HEK293 (cell line): Measurements from ENCODE around the gene LLGL1.
A peak's percentile ranks its signal among the peaks of the same experiment; 100 is the strongest.

Experiments used
- CTCF ChIA-PET: fragments of 350-600 bp; formaldehyde crosslinking; extraction: SDS; loops from one replicate; lab custom pipeline; 2021; ENCODE audit warnings: antibody characterized with exemption; lab: Yijun Ruan, JAX
- POLR2A ChIA-PET: fragments of 300-600 bp; formaldehyde crosslinking; extraction: SDS; loops from one replicate; lab custom pipeline; 2020; ENCODE audit warnings: antibody characterized with exemption, inconsistent platforms; lab: Yijun Ruan, JAX
- H3K27ac ChIP-seq: fragments of 200-500 bp; sonication (Bioruptor generic); 2 replicates; pipeline ENCODE4 v1.5.1; 2014; ENCODE audit warnings: low read depth, low read length, control low read depth, inconsistent platforms; ENCODE audit errors: extremely low read depth
- H3K36me3 ChIP-seq, 2 experiments: fragments of 200-500 bp in 1 of 2; sonication (Bioruptor generic) in 1 of 2; 1 replicate in 1 of 2; 2 replicates in 1 of 2; pipeline ENCODE4 v1.5.1; 2014 to 2017; ENCODE audit warnings: inconsistent platforms in 2 of 2, low read length in 2 of 2; ENCODE audit not compliant: control insufficient read depth in 2 of 2, insufficient read depth in 1 of 2
- H3K4me1 ChIP-seq: fragments of 200-500 bp; sonication (Bioruptor generic); 2 replicates; pipeline ENCODE4 v1.5.1; 2014; ENCODE audit warnings: mild to moderate bottlenecking, low read length, inconsistent platforms; ENCODE audit not compliant: control insufficient read depth, insufficient read depth
- H3K4me3 ChIP-seq: 2 replicates; pipeline ENCODE4 v1.5.1; 2011; ENCODE audit warnings: low read depth, mild to moderate bottlenecking, control low read depth, low read length, moderate library complexity
- H3K9me3 ChIP-seq: fragments of 200-500 bp; sonication (Bioruptor generic); 2 replicates; pipeline ENCODE4 v1.5.1; 2014; ENCODE audit warnings: low read depth, low read length, inconsistent platforms; ENCODE audit not compliant: control insufficient read depth, insufficient read depth
- BCL11B ChIP-seq: fragments of 450-650 bp; formaldehyde crosslinking; IDR thresholded peaks from 2 replicates; pipeline ENCODE4 v1.5.1; 2016; ENCODE audit warnings: low read depth, missing biosample characterization, missing genetic modification characterization
- GLI4 ChIP-seq: fragments of 450-650 bp; formaldehyde crosslinking; IDR thresholded peaks from 2 replicates; pipeline ENCODE4 v1.5.1; 2016; ENCODE audit warnings: missing biosample characterization, missing genetic modification characterization
- GLIS2 ChIP-seq: fragments of 450-650 bp; formaldehyde crosslinking; IDR thresholded peaks from 2 replicates; pipeline ENCODE4 v1.5.1; 2016; ENCODE audit warnings: missing biosample characterization, missing genetic modification characterization
- HOXC10 ChIP-seq: sonication (generic); formaldehyde crosslinking; IDR thresholded peaks from 2 replicates; pipeline ENCODE4 v1.8.1; 2023; ENCODE audit warnings: mild to moderate bottlenecking, missing genetic modification reagents
- SCRT1 ChIP-seq: fragments of 450-650 bp; formaldehyde crosslinking; IDR thresholded peaks from 2 replicates; pipeline ENCODE4 v1.5.1; 2016; ENCODE audit warnings: missing biosample characterization, missing genetic modification characterization, borderline replicate concordance
- SCRT2 ChIP-seq: fragments of 450-650 bp; formaldehyde crosslinking; IDR thresholded peaks from 2 replicates; pipeline ENCODE4 v1.5.1; 2016; ENCODE audit warnings: missing biosample characterization, missing genetic modification characterization
- SP2 ChIP-seq: fragments of 450-650 bp; formaldehyde crosslinking; IDR thresholded peaks from 2 replicates; pipeline ENCODE4 v1.5.1; 2016; ENCODE audit warnings: missing biosample characterization, missing genetic modification characterization
- YY1 ChIP-seq: fragments of 450-650 bp; formaldehyde crosslinking; IDR thresholded peaks from 2 replicates; pipeline ENCODE4 v1.5.1; 2018; ENCODE audit warnings: missing biosample characterization, missing genetic modification characterization
- ZBTB1 ChIP-seq: fragments of 450-650 bp; formaldehyde crosslinking; IDR thresholded peaks from 2 replicates; pipeline ENCODE4 v1.5.1; 2016; ENCODE audit warnings: missing biosample characterization, missing genetic modification characterization
- ZBTB17 ChIP-seq: fragments of 450-650 bp; formaldehyde crosslinking; IDR thresholded peaks from 2 replicates; pipeline ENCODE4 v1.5.1; 2016; ENCODE audit warnings: missing biosample characterization, missing genetic modification characterization
- ZNF155 ChIP-seq: fragments of 450-650 bp; formaldehyde crosslinking; IDR thresholded peaks from 2 replicates; pipeline ENCODE4 v1.5.1; 2016; ENCODE audit warnings: missing biosample characterization, missing genetic modification characterization
- ZNF221 ChIP-seq: fragments of 450-650 bp; formaldehyde crosslinking; IDR thresholded peaks from 2 replicates; pipeline ENCODE4 v1.5.1; 2017; ENCODE audit warnings: missing biosample characterization, missing genetic modification characterization, borderline replicate concordance
- ZNF248 ChIP-seq: fragments of 450-650 bp; formaldehyde crosslinking; IDR thresholded peaks from 2 replicates; pipeline ENCODE4 v1.5.1; 2017; ENCODE audit warnings: missing biosample characterization, missing genetic modification characterization
- ZNF335 ChIP-seq: fragments of 450-650 bp; formaldehyde crosslinking; conservative IDR thresholded peaks from 2 replicates; pipeline ENCODE4 v1.5.1; 2016; ENCODE audit warnings: missing biosample characterization, missing genetic modification characterization
- ZNF341 ChIP-seq: fragments of 450-650 bp; formaldehyde crosslinking; IDR thresholded peaks from 2 replicates; pipeline ENCODE4; 2016; ENCODE audit warnings: low read depth, missing biosample characterization, missing genetic modification characterization
- ZNF391 ChIP-seq: fragments of 450-650 bp; formaldehyde crosslinking; IDR thresholded peaks from 2 replicates; pipeline ENCODE4 v1.5.1; 2016; ENCODE audit warnings: low read depth, missing biosample characterization, missing genetic modification characterization, borderline replicate concordance
- ZNF501 ChIP-seq: fragments of 450-650 bp; formaldehyde crosslinking; IDR thresholded peaks from 2 replicates; pipeline ENCODE4 v1.5.1; 2016; ENCODE audit warnings: missing biosample characterization, missing genetic modification characterization
- ZNF544 ChIP-seq: fragments of 450-650 bp; formaldehyde crosslinking; IDR thresholded peaks from 2 replicates; pipeline ENCODE4 v1.5.0; 2017; ENCODE audit warnings: missing biosample characterization, missing genetic modification characterization
- ZNF558 ChIP-seq: fragments of 450-650 bp; formaldehyde crosslinking; IDR thresholded peaks from 2 replicates; pipeline ENCODE4 v1.5.1; 2016; ENCODE audit warnings: missing biosample characterization, missing genetic modification characterization
- ZNF585B ChIP-seq: fragments of 450-650 bp; formaldehyde crosslinking; IDR thresholded peaks from 2 replicates; pipeline ENCODE4 v1.5.1; 2016; ENCODE audit warnings: missing biosample characterization, missing genetic modification characterization
- ZNF596 ChIP-seq: fragments of 450-650 bp; IDR thresholded peaks from 2 replicates; pipeline ENCODE4 v1.5.0; 2018; ENCODE audit warnings: missing biosample characterization, mild to moderate bottlenecking, missing genetic modification characterization, moderate library complexity
- ZNF610 ChIP-seq: fragments of 450-650 bp; formaldehyde crosslinking; IDR thresholded peaks from 2 replicates; pipeline ENCODE4 v1.5.1; 2016; ENCODE audit warnings: missing biosample characterization, missing genetic modification characterization, borderline replicate concordance
- ZNF639 ChIP-seq: fragments of 450-650 bp; formaldehyde crosslinking; IDR thresholded peaks from 2 replicates; pipeline ENCODE4 v1.5.1; 2016; ENCODE audit warnings: missing biosample characterization, missing genetic modification characterization
- ZNF654 ChIP-seq: fragments of 450-650 bp; formaldehyde crosslinking; IDR thresholded peaks from 2 replicates; pipeline ENCODE4 v1.5.1; 2016; ENCODE audit warnings: low read depth, missing biosample characterization, missing genetic modification characterization
- ZNF747 ChIP-seq: fragments of 450-650 bp; formaldehyde crosslinking; IDR thresholded peaks from 2 replicates; pipeline ENCODE4 v1.5.1; 2016; ENCODE audit warnings: missing biosample characterization, missing genetic modification characterization
- ZNF792 ChIP-seq: fragments of 450-650 bp; formaldehyde crosslinking; IDR thresholded peaks from 2 replicates; pipeline ENCODE4 v1.5.1; 2016; ENCODE audit warnings: missing biosample characterization, missing genetic modification characterization
- TF ChIP-seq, protein P1 (sequence below): fragments of 450-650 bp; formaldehyde crosslinking; IDR thresholded peaks from 2 replicates; pipeline ENCODE4 v1.5.1; 2017; ENCODE audit warnings: missing biosample characterization, missing genetic modification characterization
- TF ChIP-seq, protein P2 (sequence below): fragments of 450-650 bp; formaldehyde crosslinking; IDR thresholded peaks from 2 replicates; pipeline ENCODE4 v1.5.1; 2016; ENCODE audit warnings: missing biosample characterization, missing genetic modification characterization

Gene LLGL1

DNA sequence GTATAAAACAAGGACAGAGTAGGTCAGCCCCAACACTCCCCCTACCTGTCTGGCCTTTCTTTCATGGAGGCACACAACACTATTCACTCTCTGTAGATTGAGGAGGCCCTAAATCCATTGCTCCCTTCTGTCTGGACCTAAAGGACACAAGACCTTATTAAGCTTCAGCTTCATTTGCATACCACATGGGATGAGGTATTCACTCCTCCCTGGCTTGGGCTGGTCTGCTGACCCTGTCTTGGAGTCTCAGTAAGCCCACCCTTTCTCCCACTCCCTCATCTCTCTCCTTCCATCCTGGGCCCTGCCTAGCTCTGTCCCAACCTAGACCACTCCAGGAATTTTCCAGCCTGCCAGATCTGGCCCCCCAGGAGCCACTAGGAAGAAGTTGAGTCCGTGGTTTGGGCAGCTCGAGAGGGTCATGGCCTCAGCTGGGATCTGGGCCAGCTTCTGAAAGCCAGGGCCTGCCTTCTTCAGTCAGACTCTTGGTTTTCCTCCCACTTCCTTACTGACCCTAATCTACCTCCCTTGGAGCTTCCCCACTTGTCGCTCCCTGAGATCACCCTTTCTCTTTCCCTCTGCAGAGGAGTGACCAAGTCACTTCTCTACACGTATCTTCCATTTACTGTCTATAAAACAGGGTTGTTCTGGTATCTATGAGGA is 6.5 kb upstream of the LLGL1 start:
- Histone ChIP-seq H3K4me1 (no peaks in the 10 kb centered on the region), H3K27ac (no peak overlapping the region), H3K9me3 (no peaks in the 10 kb centered on the region), H3K36me3 (no peaks in the 10 kb centered on the region), H3K4me3 (no peak overlapping the region)
- TF ChIP-seq ZBTB17 (tag by site-specific recombination) (0 out of 2 replicates have a peak, but pooled peaks have one; percentile 31), ZNF501 (tag by site-specific recombination) (no peak), ZBTB1 (tag by site-specific recombination) (no peak), ZNF558 (tag by site-specific recombination) (no peak), SCRT2 (tag by site-specific recombination) (peak; percentile 93), SCRT1 (tag by site-specific recombination) (peak; percentile 72; the same call in 1 of the 2 replicates)
- ChIA-PET CTCF (interaction anchor here (0.5 to 1.8 kb wide), 7 partner anchors 9 to 134 kb away, joined by 3 to 5 read pairs (median 3); partner anchors contain the start of genes SMCR8 and TOP3A), POLR2A (interaction anchor here (0.6 kb wide), 1 partner anchor 483 kb away, joined by 3 read pairs; no protein-coding TSS in a partner anchor)

DNA sequence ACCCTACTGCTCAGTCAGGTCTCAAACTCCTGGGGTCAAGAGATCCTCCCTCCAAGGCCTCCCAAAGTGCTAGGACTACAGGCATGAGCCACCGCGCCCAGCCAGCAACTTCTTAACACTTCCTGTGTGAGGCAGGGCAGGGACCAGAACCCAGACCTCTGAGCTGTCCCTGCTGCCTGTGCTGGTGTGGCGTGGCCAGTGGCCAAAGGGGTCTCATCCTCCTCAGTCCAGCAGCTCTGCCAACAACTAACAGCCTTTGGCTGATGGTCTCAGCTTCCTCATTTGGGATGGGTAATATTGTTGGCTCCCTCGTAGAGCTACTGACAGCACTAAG is 1.4 kb upstream of the LLGL1 start:
- CTCF ChIA-PET = interaction anchor here (0.6 to 1.9 kb wide), 8 partner anchors 9 to 675 kb away, joined by 3 to 7 read pairs (median 3); no protein-coding TSS in a partner anchor
- POLR2A ChIA-PET = interaction anchor here (1.3 kb wide), 1 partner anchor 136 kb away, joined by 3 read pairs; no protein-coding TSS in a partner anchor
- no peaks in the 10 kb centered on the region for H3K9me3 ChIP-seq
- no peaks in the 10 kb centered on the region for H3K36me3 ChIP-seq
- TF ChIP-seq ZNF747 (tag by site-specific recombination) = no peak
- no peak for TF ChIP-seq ZNF155
- TF ChIP-seq ZNF585B (tag by site-specific recombination) = no peak
- TF ChIP-seq ZNF335 (tag by site-specific recombination) = peak; percentile 70
- peaks cover 4% of the 10 kb centered on the region; the same call in 1 of the 2 replicates for H3K4me1 ChIP-seq
- no peak overlapping the region for H3K27ac ChIP-seq
- H3K4me3 ChIP-seq = no peak overlapping the region

GRCh38 chr17:18224387-18225120 is 881 bp upstream of the LLGL1 start:
- Histone ChIP-seq H3K27ac (peak overlapping the region; percentile 0; the same call in 1 of the 2 replicates), H3K4me3 (peak overlapping the region; percentile 37), H3K36me3 (peaks cover 0 to 3% of the 10 kb centered on the region in 2 experiments; a peak in 1 of 3 replicates), H3K9me3 (no peaks in the 10 kb centered on the region), H3K4me1 (peaks cover 4% of the 10 kb centered on the region; the same call in 1 of the 2 replicates)
- CTCF ChIA-PET = interaction anchor here (0.6 to 1.9 kb wide), 5 partner anchors 9 to 675 kb away, joined by 3 to 7 read pairs (median 3); no protein-coding TSS in a partner anchor
- POLR2A ChIA-PET = interaction anchor here (1.3 kb wide), 1 partner anchor 136 kb away, joined by 3 read pairs; no protein-coding TSS in a partner anchor
- TF ChIP-seq ZNF792 (tag by site-specific recombination) (no peak), ZNF610 (no peak), ZNF654 (tag by site-specific recombination) (no peak), ZNF248 (tag by site-specific recombination) (no peak), BCL11B (tag by site-specific recombination) (no peak), ZNF544 (tag by site-specific recombination) (no peak), ZNF341 (peak; percentile 99), ZNF596 (tag by site-specific recombination) (no peak), YY1 (tag by site-specific recombination) (no peak), GLIS2 (tag by site-specific recombination) (peak; percentile 68), HOXC10 (CRISPR knock-in tag) (no peak), GLI4 (tag by site-specific recombination) (no peak), ZNF221 (tag by site-specific recombination) (no peak), SP2 (tag by site-specific recombination) (peak; percentile 35), ZNF639 (tag by site-specific recombination) (no peak), ZNF391 (tag by site-specific recombination) (no peak)
- TF ChIP-seq, protein P1, sequence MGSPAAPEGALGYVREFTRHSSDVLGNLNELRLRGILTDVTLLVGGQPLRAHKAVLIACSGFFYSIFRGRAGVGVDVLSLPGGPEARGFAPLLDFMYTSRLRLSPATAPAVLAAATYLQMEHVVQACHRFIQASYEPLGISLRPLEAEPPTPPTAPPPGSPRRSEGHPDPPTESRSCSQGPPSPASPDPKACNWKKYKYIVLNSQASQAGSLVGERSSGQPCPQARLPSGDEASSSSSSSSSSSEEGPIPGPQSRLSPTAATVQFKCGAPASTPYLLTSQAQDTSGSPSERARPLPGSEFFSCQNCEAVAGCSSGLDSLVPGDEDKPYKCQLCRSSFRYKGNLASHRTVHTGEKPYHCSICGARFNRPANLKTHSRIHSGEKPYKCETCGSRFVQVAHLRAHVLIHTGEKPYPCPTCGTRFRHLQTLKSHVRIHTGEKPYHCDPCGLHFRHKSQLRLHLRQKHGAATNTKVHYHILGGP = no peak
- TF ChIP-seq, protein P2, sequence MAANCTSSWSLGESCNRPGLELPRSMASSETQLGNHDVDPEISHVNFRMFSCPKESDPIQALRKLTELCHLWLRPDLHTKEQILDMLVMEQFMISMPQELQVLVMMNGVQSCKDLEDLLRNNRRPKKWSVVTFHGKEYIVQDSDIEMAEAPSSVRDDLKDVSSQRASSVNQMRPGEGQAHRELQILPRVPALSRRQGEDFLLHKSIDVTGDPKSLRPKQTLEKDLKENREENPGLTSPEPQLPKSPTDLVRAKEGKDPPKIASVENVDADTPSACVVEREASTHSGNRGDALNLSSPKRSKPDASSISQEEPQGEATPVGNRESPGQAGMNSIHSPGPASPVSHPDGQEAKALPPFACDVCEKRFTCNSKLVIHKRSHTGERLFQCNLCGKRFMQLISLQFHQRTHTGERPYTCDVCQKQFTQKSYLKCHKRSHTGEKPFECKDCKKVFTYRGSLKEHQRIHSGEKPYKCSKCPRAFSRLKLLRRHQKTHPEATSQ (tag by site-specific recombination) = no peak
